Heart left ventricle (tissue), 16 donors: ENCODE data around the gene PLG. TPM values are rescaled to one million over a fixed set of nuclear protein-coding genes. Genes with fewer than 3 reads are reported as not detected.
A peak's percentile ranks its signal among the peaks of the same experiment; 100 is the strongest.
"Not testable (repeated sequence)": the region's sequence is repeated elsewhere in the genome, so short reads cannot be mapped to it uniquely, and the experiment has no call there.

Experiments used
- ATAC-seq, 4 donors: fragments of 200-7000 bp; cut with Tn5 transposase; one replicate each; pipeline ENCODE4 v1.9.1; 2020 to 2022; ENCODE audit warnings: moderate library complexity in 4 of 4, mild to moderate bottlenecking in 3 of 4, moderate number of reproducible peaks in 1 of 4
- DNase-seq, 5 donors: peaks; one replicate each; pipeline ENCODE4 v3.0.0-alpha.2; 2020
- H3K27ac ChIP-seq, 12 donors: fragments of 200-600 bp; sonication (generic) in 4 of 12; one replicate each; pipeline versions ENCODE4 v1.5.0 to v1.8.0; 2016 to 2022; ENCODE audit warnings: mild to moderate bottlenecking in 2 of 12
- H3K27me3 ChIP-seq, 9 donors: fragments of 200-600 bp; sonication (generic) in 2 of 9; one replicate each; pipeline versions ENCODE4 v1.5.1 to v1.8.0; 2016 to 2022; ENCODE audit warnings: mild to moderate bottlenecking in 3 of 9
- H3K36me3 ChIP-seq, 9 donors: fragments of 200-600 bp; sonication (generic) in 2 of 9; one replicate each; pipeline versions ENCODE4 v1.5.0 to v1.8.0; 2018 to 2022; ENCODE audit warnings: mild to moderate bottlenecking in 2 of 9
- H3K4me1 ChIP-seq, 12 donors: fragments of 200-600 bp; sonication (generic) in 4 of 12; one replicate each; pipeline versions ENCODE4 v1.5.0 to v1.8.0; 2016 to 2022; ENCODE audit warnings: mild to moderate bottlenecking in 3 of 12
- H3K4me3 ChIP-seq, 12 donors: fragments of 200-600 bp; sonication (generic) in 4 of 12; one replicate each; pipeline versions ENCODE4 v1.5.0 to v1.8.0; 2017 to 2022; ENCODE audit warnings: mild to moderate bottlenecking in 9 of 12, moderate library complexity in 4 of 12
- H3K9me3 ChIP-seq, 12 donors: fragments of 200-600 bp; sonication (generic) in 4 of 12; one replicate each; pipeline versions ENCODE4 v1.5.0 to v1.8.0; 2016 to 2022; ENCODE audit warnings: mild to moderate bottlenecking in 1 of 12
- POLR2A ChIP-seq, 2 donors: fragments of 450-650 bp; IDR thresholded peaks; one replicate each; pipeline ENCODE4 v1.6.1; 2017; ENCODE audit warnings: antibody characterized with exemption in 2 of 2, mild to moderate bottlenecking in 2 of 2, moderate library complexity in 2 of 2
- WGBS, 4 donors: extraction: QIAGEN DNeasy Blood & Tissue Kit in 2 of 4; methylation state at CpG; one replicate each; pipeline versions ENCODE4 v1.1.5 to v1.1.7; 2013 to 2018; 5-methylcytosine and 5-hydroxymethylcytosine counted together
- intact Hi-C, 10 donors: fragments of 100-400 bp; cut with DNase I; formaldehyde crosslinking; loops; one replicate each; pipeline versions ENCODE4 v1.11.1 to v1.14.2; 2022
- polyA plus RNA-seq, 2 donors: library from polyadenylated mRNA; stranded (reverse); fragments of 200-250 nt; gene quantifications; one replicate each; pipeline ENCODE4 v1.2.3, GENCODE V29; 2013
- total RNA-seq, 9 donors: library from RNA; depleted of rRNA in 2 of 9; stranded (reverse); fragments of >200 nt in 2 of 9; fragmentation: NEBNext Ultra II Directional in 3 of 9; extraction: Animal tissue kit (Norgen Biotek cat#: 25700) in 3 of 9; gene quantifications; one replicate each; pipeline versions ENCODE4 v1.1.0 to v1.2.4, GENCODE V29; 2016 to 2023
- TF ChIP-seq, protein P1 (sequence below), 12 donors: fragments of 200-600 bp; sonication (generic) in 4 of 12; IDR thresholded peaks; one replicate each; pipeline versions ENCODE4 v1.5.0 to v1.8.0; 2018 to 2022; ENCODE audit warnings: antibody characterized with exemption in 12 of 12, mild to moderate bottlenecking in 5 of 12
- donor health status: ischemic (EF 13 %, LVEDD 7.1; RV severe dilation, severe dysfunction).
- donor health status: healthy with polysubstance abuse.
- donor health status: DM: no; HTN: yes; CAD: no.
- donor health status: DM: no; HTN: no; CAD: no.
- donor health status: ischemic (EF 25% LVEDD 6.9; RV normal size, moderate dysfunction).
- donor health status: ischemic (EF 25% LVEDD 5.7; RV mildly dilated, moderate dysfunction).
- donor health status: healthy.
- donor health status: DM: yes; HTN: yes; CAD: no.
- donor health status: ischemic (EF 35%, LVEDD 5.7; RV mildly dilated, moderate dysfunction).
- donor health status: nonischemic (EF 11% LVEDD 7.7; RV severe dilation, severe dysfunction).
- donor health status: DM: yes; HTN: yes; CAD: no.
- donor health status: PGD.
- donor health status: ischemic (EF 29% LVEDD 5.4; RV normal size, mild dysfunction).
- donor health status: nonischemic (EF 23%, LVEDD 6.1; RV moderate dilation, normal function).

Gene PLG
- total and polyA plus RNA-seq, 11 donors: 0.03 to 0.44 TPM; not detected in 9

DNA sequence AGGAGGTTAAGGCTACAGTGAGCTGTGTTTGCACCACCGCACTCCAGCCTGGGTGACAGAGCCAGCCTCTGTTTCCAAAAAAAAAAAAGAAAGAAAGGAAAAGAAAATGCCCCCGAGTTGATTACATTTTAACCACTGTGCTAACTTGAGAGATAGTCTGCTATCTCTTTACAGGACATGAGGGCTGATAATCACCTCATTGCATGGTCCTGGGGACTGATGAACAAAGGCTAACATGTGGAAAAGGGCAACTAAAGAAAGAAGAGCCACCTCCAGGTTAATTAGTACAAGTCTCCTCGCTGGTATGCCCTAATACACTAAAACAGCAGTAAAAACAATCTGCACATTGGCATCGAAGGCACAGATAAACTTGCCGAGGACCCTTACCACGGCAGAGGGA lies 4.2 kb upstream of the PLG start:
- H3K4me1 ChIP-seq: no peaks in the 10 kb centered on the region

DNA sequence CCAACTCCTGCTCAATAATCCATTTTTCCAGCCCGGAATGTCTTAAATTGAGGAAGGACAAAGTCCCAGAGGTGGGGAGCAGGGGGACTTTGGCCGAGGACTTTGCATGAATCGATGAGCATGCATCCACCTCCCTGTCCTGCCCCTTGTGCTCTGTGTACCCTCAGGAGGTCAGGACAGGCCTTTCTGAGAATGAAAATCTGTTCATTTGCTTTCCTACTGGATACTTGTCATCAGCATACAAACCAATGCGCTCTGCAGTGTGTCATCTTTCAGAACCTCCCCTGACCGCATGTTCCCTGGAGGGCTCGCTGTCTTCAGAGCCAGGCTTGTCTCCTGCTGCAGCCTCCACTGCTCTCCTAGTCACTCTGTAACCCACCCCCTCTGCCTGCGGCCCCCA lies 2.6 kb downstream of the PLG start:
- H3K9me3 ChIP-seq, H3K4me3 ChIP-seq, H3K4me1 ChIP-seq, ATAC-seq, H3K27ac ChIP-seq, intact Hi-C loops, H3K27me3 ChIP-seq, DNase-seq, H3K36me3 ChIP-seq: not testable (repeated sequence)
- 78 to 85% (median 82%) methylated on average over 7 of the region's 7 CpGs for WGBS, 4 donors

More for the DNA sequence above, 4.2 kb upstream of the PLG start:
- Histone ChIP-seq H3K36me3 (no peaks in the 10 kb centered on the region), H3K27ac (no peak overlapping the region), H3K4me3 (no peak overlapping the region), H3K27me3 (peaks cover 0 to 4% (median 0%) of the 10 kb centered on the region in 9 donors), H3K9me3 (peaks cover 0 to 6% (median 0%) of the 10 kb centered on the region in 12 donors)
- DNase-seq (no peak), ATAC-seq (no peak)
- 70 to 83% (median 71%) methylated on average over 6 of the region's 6 CpGs for WGBS, 4 donors
- no peak for TF ChIP-seq POLR2A (IDR thresholded peaks at IDR 0.05)
- TF ChIP-seq, protein P1, sequence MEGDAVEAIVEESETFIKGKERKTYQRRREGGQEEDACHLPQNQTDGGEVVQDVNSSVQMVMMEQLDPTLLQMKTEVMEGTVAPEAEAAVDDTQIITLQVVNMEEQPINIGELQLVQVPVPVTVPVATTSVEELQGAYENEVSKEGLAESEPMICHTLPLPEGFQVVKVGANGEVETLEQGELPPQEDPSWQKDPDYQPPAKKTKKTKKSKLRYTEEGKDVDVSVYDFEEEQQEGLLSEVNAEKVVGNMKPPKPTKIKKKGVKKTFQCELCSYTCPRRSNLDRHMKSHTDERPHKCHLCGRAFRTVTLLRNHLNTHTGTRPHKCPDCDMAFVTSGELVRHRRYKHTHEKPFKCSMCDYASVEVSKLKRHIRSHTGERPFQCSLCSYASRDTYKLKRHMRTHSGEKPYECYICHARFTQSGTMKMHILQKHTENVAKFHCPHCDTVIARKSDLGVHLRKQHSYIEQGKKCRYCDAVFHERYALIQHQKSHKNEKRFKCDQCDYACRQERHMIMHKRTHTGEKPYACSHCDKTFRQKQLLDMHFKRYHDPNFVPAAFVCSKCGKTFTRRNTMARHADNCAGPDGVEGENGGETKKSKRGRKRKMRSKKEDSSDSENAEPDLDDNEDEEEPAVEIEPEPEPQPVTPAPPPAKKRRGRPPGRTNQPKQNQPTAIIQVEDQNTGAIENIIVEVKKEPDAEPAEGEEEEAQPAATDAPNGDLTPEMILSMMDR (IDR thresholded peaks at IDR 0.05): no peak
- intact Hi-C loops: no loop called here

DNA sequence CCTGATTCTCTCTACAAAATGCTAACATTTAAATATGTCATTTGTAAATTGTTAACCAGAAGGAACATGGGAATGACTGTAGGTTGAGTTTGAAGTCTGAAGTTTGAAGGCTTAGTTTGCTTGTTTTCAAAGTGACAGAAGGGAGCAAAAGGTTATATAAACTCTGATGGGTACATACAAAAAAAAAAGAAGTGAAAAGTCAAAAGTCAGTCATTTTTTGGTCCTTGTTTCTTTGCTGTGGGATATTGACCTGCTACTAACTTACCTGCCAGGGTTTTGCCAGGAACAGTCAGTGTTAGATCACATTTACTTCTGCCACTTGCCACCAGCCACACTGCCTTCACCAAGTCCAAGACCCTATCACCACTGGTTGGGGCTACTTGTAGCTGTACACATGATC lies 6.9 kb downstream of the PLG start:
- intact Hi-C loops, H3K4me1 ChIP-seq, H3K27me3 ChIP-seq, H3K9me3 ChIP-seq, ATAC-seq, H3K4me3 ChIP-seq, H3K36me3 ChIP-seq, DNase-seq, H3K27ac ChIP-seq: not testable (repeated sequence)

DNA sequence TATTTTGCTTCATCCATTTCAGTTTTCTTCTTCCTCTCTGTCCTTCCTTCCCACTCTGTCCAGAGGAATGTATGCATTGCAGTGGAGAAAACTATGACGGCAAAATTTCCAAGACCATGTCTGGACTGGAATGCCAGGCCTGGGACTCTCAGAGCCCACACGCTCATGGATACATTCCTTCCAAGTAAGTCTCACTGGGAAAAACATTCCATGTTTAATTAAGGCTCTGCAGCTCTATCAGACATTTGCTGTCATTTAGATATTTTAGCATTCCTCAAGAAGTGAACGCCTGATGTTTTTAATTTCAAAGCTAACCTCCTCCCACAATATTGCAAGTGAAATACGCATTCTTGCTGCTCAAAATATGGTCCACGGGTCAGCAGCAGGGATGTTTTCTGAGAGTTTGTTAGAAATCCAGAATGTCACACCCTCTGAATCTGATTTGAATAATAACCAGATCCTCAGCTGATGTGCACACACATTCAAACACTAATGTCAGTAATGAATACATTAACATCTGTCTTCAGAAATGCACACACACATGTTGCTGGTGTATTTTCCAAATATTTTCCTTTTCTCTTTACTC lies 12.8 kb downstream of the PLG start:
- H3K36me3 ChIP-seq: no peaks in the 10 kb centered on the region
- DNase-seq: no peak
- no peak overlapping the region for H3K27ac ChIP-seq
- no peaks in the 10 kb centered on the region for H3K4me1 ChIP-seq
- no peak for TF ChIP-seq POLR2A (IDR thresholded peaks at IDR 0.05)
- TF ChIP-seq, protein P1 (IDR thresholded peaks at IDR 0.05): no peak
- intact Hi-C loops: no loop called here
- no peak overlapping the region for H3K4me3 ChIP-seq
- H3K27me3 ChIP-seq: no peaks in the 10 kb centered on the region
- WGBS, 4 donors: 49 to 61% (median 55%) methylated on average over 5 of the region's 5 CpGs
- no peak for ATAC-seq
- H3K9me3 ChIP-seq: no peaks in the 10 kb centered on the region

DNA sequence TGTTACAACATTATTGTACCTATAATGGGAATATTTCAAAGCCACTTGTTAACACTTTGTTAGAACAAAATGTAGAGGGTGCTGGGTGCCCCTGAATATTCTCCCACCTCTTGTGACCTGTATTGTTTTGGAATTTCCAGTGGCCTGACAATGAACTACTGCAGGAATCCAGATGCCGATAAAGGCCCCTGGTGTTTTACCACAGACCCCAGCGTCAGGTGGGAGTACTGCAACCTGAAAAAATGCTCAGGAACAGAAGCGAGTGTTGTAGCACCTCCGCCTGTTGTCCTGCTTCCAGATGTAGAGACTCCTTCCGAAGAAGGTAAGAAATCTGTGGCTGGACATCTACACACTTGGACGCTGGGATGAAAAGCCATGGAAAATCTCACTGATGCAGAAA lies 28.9 kb downstream of the PLG start:
- DNase-seq (no peak), ATAC-seq (no peak)
- Histone ChIP-seq H3K27ac (no peak overlapping the region), H3K4me1 (no peaks in the 10 kb centered on the region), H3K36me3 (no peaks in the 10 kb centered on the region), H3K27me3 (no peaks in the 10 kb centered on the region), H3K9me3 (no peaks in the 10 kb centered on the region), H3K4me3 (no peak overlapping the region)
- 40 to 44% (median 42%) methylated on average over 6 of the region's 6 CpGs for WGBS, 4 donors
- intact Hi-C loops: loop anchor here in 8 of 10 donors (5.0 to 10.0 kb wide), 2 partner anchors 641 to 644 kb away; no protein-coding TSS in a partner anchor
- TF ChIP-seq, protein P1 (IDR thresholded peaks at IDR 0.05): peak in 2 of 12 donors; percentile 11 to 19
- TF ChIP-seq POLR2A (IDR thresholded peaks at IDR 0.05): no peak
